MM.1S (cell line): ENCODE results near the gene KHDC4.

Source experiments
- DNase-seq: peaks from one replicate; pipeline ENCODE4 v3.0.0-alpha.2; 2015
- H2AFZ ChIP-seq: fragments of 300-600 bp; sonication (generic); 2 replicates; pipeline ENCODE4 v1.6.0; 2016; ENCODE audit warnings: antibody characterized with exemption, low read length
- H3F3A ChIP-seq: fragments of 300-600 bp; sonication (generic); 2 replicates; pipeline ENCODE4 v1.6.1; 2016; ENCODE audit warnings: mild to moderate bottlenecking, antibody characterized with exemption, low read length, moderate library complexity, mixed read lengths; ENCODE audit not compliant: insufficient read depth
- H3K27ac ChIP-seq: fragments of 300-600 bp; sonication (generic); 2 replicates; pipeline ENCODE4 v1.5.1; 2016; ENCODE audit warnings: mild to moderate bottlenecking, low read length
- H3K27me3 ChIP-seq: fragments of 300-600 bp; sonication (generic); replicated peaks from 2 replicates; pipeline ENCODE4 v1.6.0; 2016; ENCODE audit warnings: low read length; ENCODE audit not compliant: insufficient read depth
- H3K36me3 ChIP-seq: fragments of 300-600 bp; sonication (generic); replicated peaks from 2 replicates; pipeline ENCODE4 v1.6.1; 2016; ENCODE audit warnings: mild to moderate bottlenecking, low read length, mixed read lengths; ENCODE audit not compliant: insufficient read depth
- H3K4me1 ChIP-seq: fragments of 300-600 bp; sonication (generic); 2 replicates; pipeline ENCODE4 v1.6.1; 2016; ENCODE audit warnings: low read length, mixed read lengths
- H3K4me2 ChIP-seq: fragments of 300-600 bp; sonication (generic); 2 replicates; pipeline ENCODE4 v1.6.0; 2016; ENCODE audit warnings: low read depth, low read length
- H3K4me3 ChIP-seq: fragments of 300-600 bp; sonication (generic); 2 replicates; pipeline ENCODE4 v1.5.1; 2016; ENCODE audit warnings: low read length, mixed read lengths
- H3K79me2 ChIP-seq: fragments of 300-600 bp; sonication (generic); 2 replicates; pipeline ENCODE4 v1.6.1; 2016; ENCODE audit warnings: mixed run types, low read length, mixed read lengths
- H3K9ac ChIP-seq: fragments of 300-600 bp; sonication (generic); 2 replicates; pipeline ENCODE4 v1.6.1; 2016; ENCODE audit warnings: low read length, mixed read lengths
- H3K9me2 ChIP-seq: fragments of 300-600 bp; sonication (generic); replicated peaks from 2 replicates; pipeline ENCODE4 v1.6.1; 2016; ENCODE audit warnings: mild to moderate bottlenecking, low read length, mixed read lengths; ENCODE audit not compliant: insufficient read depth
- H3K9me3 ChIP-seq: fragments of 300-600 bp; sonication (generic); replicated peaks from 2 replicates; pipeline ENCODE4 v1.6.1; 2016; ENCODE audit warnings: mild to moderate bottlenecking, low read length, mixed read lengths; ENCODE audit not compliant: insufficient read depth
- H4K20me1 ChIP-seq: fragments of 300-600 bp; sonication (generic); 2 replicates; pipeline ENCODE4 v1.6.1; 2016; ENCODE audit warnings: mild to moderate bottlenecking, low read length, moderate library complexity, mixed read lengths; ENCODE audit not compliant: insufficient read depth
- EZH2 ChIP-seq: fragments of 300-600 bp; sonication (generic); optimal IDR thresholded peaks from 2 replicates; pipeline ENCODE3; 2017; ENCODE audit warnings: low read depth, mild to moderate bottlenecking, antibody characterized with exemption, low read length, mixed read lengths
- EZH2phosphoT487 ChIP-seq: fragments of 300-600 bp; sonication (generic); IDR thresholded peaks from 2 replicates; pipeline ENCODE4 v1.6.1; 2018; ENCODE audit warnings: antibody characterized with exemption, low read length
- TF ChIP-seq, protein P1 (sequence below): fragments of 300-600 bp; sonication (generic); IDR thresholded peaks from 2 replicates; pipeline ENCODE4 v1.5.1; 2016; ENCODE audit warnings: antibody characterized with exemption, low read length, mixed read lengths

The KHDC4 gene

DNA sequence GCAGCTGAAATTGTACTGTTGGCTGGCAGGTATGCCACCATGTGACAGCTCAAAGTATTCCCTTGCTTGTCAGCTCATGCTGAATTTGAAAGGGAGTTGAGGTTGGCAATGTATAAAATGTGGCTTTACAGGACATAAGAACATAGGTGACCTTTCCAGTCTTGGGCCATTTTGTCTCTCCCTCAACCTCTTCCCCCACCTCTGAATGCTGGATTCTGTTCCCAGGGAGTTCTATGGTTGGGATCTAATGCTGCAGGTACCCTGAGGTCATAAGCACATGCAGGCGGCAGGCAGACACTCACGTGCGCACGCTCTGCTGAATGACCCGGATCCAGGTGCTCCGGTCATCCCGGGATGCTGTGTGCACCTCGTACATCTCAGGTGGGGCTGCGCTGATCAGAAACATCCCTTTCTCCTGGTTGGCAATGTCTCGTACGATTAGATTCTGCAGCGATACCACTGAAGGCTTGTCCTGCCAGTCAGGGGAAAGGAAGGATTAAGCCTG lies 23.2 kb upstream of the KHDC4 start:
- no peak overlapping the region for H3K9ac ChIP-seq
- H3K4me2 ChIP-seq: no peak overlapping the region
- H3K79me2 ChIP-seq: peaks cover 95% of the 10 kb centered on the region
- DNase-seq: no peak
- no peaks in the 10 kb centered on the region for H3K9me3 ChIP-seq
- H3K4me1 ChIP-seq: peaks cover 7% of the 10 kb centered on the region; the same call in 1 of the 2 replicates
- H4K20me1 ChIP-seq: no peaks in the 10 kb centered on the region
- H3K27me3 ChIP-seq: no peaks in the 10 kb centered on the region
- H3K36me3 ChIP-seq: peaks cover 50% of the 10 kb centered on the region
- H3F3A ChIP-seq: peaks cover 32% of the 10 kb centered on the region
- TF ChIP-seq, protein P1, sequence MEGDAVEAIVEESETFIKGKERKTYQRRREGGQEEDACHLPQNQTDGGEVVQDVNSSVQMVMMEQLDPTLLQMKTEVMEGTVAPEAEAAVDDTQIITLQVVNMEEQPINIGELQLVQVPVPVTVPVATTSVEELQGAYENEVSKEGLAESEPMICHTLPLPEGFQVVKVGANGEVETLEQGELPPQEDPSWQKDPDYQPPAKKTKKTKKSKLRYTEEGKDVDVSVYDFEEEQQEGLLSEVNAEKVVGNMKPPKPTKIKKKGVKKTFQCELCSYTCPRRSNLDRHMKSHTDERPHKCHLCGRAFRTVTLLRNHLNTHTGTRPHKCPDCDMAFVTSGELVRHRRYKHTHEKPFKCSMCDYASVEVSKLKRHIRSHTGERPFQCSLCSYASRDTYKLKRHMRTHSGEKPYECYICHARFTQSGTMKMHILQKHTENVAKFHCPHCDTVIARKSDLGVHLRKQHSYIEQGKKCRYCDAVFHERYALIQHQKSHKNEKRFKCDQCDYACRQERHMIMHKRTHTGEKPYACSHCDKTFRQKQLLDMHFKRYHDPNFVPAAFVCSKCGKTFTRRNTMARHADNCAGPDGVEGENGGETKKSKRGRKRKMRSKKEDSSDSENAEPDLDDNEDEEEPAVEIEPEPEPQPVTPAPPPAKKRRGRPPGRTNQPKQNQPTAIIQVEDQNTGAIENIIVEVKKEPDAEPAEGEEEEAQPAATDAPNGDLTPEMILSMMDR: no peak
- no peak for TF ChIP-seq EZH2phosphoT487
- no peak for TF ChIP-seq EZH2
- no peak overlapping the region for H3K4me3 ChIP-seq
- no peaks in the 10 kb centered on the region for H3K9me2 ChIP-seq
- H3K27ac ChIP-seq: no peak overlapping the region
- H2AFZ ChIP-seq: no peak overlapping the region

DNA sequence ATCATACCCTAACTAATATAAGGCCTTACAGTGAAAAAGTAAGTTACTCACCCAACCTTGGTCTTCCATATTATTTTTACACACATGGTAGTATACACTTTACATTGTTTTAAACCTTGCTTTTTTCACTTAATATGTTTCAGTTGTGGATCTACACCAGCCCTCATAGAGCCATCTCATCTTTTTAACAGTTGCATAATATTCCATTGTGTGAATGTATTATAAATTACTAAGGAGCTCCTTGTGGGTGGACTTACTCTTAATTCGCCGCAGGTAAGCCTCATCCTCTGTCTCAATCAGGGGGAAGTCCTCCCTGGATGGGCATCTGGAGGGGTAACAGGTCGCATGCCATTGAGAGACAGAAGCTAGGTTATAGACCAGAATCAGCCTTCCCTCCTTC lies 20.4 kb upstream of the KHDC4 start:
- Histone ChIP-seq H3K4me2 (no peak overlapping the region), H3K9ac (no peak overlapping the region), H3F3A (peaks cover 53% of the 10 kb centered on the region), H3K4me1 (peaks cover 28% of the 10 kb centered on the region), H4K20me1 (no peaks in the 10 kb centered on the region), H3K4me3 (no peak overlapping the region), H2AFZ (no peak overlapping the region), H3K27me3 (no peaks in the 10 kb centered on the region), H3K27ac (no peak overlapping the region), H3K9me2 (no peaks in the 10 kb centered on the region), H3K79me2 (peaks cover 94% of the 10 kb centered on the region), H3K9me3 (no peaks in the 10 kb centered on the region), H3K36me3 (peaks cover 58% of the 10 kb centered on the region)
- TF ChIP-seq EZH2: no peak
- TF ChIP-seq, protein P1: no peak
- TF ChIP-seq EZH2phosphoT487: no peak
- no peak for DNase-seq

DNA sequence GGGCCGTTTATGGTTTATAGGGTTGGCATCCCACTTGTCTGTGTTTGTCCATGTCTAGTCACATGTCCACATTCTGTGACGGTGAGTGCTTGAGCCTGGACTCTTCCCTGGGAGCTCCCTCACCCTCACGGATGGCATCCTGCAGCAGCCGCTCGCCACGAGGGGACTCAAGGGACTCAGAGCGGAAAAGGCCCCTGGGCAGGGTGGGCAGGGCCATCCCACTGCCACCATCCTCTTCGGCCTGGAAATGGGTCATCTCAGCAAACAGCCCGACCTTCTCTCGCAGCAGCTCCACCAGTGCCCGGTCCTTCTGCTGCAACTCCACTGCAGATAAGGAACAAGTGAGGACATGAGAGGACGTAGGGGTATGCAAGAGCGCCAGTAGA lies 18.3 kb upstream of the KHDC4 start:
- no peaks in the 10 kb centered on the region for H4K20me1 ChIP-seq
- TF ChIP-seq, protein P1: no peak
- TF ChIP-seq EZH2: no peak
- TF ChIP-seq EZH2phosphoT487: no peak
- no peak overlapping the region for H3K27ac ChIP-seq
- H3F3A ChIP-seq: peaks cover 59% of the 10 kb centered on the region
- H3K9me3 ChIP-seq: no peaks in the 10 kb centered on the region
- peaks cover 81% of the 10 kb centered on the region for H3K79me2 ChIP-seq
- no peak overlapping the region for H3K4me2 ChIP-seq
- no peaks in the 10 kb centered on the region for H3K9me2 ChIP-seq
- H3K36me3 ChIP-seq: peaks cover 48% of the 10 kb centered on the region
- no peak overlapping the region for H3K4me3 ChIP-seq
- DNase-seq: no peak
- no peak overlapping the region for H2AFZ ChIP-seq
- H3K9ac ChIP-seq: no peak overlapping the region
- peaks cover 41% of the 10 kb centered on the region for H3K4me1 ChIP-seq
- H3K27me3 ChIP-seq: no peaks in the 10 kb centered on the region
